Measurements from ENCODE around the gene MXRA7.

DNA sequence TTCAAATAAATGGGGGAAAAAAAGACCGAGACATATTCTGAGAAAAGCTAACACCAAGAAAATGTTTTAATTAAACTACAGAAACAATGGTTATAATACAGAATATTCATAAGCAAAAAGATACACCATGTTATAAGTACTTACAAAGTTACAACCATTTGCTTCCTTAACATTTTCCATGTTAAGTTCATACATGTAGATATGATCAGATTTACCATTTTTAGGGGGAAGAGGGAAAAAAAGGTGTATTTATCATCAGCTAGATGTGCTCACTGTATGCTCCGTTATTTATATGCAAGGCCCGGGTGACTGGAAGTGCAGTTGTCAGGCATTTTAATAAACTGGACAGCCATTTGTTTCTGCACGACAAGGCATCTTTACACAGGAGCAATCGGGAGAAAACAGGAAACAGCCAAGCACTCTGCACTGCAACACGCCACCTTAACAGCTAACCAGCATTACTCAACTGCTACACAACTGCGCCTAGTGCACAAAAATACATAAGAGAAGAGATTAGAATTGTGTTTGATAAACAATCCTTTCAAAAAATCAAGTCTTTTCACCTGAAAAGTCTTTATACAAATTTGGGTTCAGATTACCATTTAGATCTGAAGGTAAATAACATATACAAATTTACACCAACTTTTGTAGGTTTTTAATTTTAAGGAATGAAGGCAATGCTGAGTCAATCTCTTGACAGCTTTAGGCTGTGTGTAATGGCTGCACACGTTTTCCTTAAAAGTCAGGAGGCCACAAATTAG lies 23.5 kb upstream of the MXRA7 start:
- no peak for TF ChIP-seq ZNF274 (IDR thresholded peaks at IDR 0.05; ENCODE audit: low read depth, low read length)
- no peak for TF ChIP-seq YY1 (IDR thresholded peaks at IDR 0.05; ENCODE audit: insufficient read depth, insufficient read length)

Data from NT2/D1 (cell line).